Fibroblast of lung (primary cell): ENCODE measurements around the gene PML.

Experiments used
- CTCF ChIP-seq, 2 donors: IDR thresholded peaks in 1 of 2; conservative IDR thresholded peaks in 1 of 2; 1 replicate in 1 of 2; 2 replicates in 1 of 2; pipeline ENCODE4 v1.5.1; 2011 to 2012; ENCODE audit warnings: low read length in 2 of 2, control low read depth in 1 of 2, inconsistent platforms in 1 of 2, low read depth in 1 of 2, mild to moderate bottlenecking in 1 of 2
- EZH2 ChIP-seq: IDR thresholded peaks from 2 replicates; pipeline ENCODE4 v1.5.1; 2012; ENCODE audit warnings: low read length, control low read depth, mild to moderate bottlenecking; ENCODE audit errors: missing control alignments

DNA sequence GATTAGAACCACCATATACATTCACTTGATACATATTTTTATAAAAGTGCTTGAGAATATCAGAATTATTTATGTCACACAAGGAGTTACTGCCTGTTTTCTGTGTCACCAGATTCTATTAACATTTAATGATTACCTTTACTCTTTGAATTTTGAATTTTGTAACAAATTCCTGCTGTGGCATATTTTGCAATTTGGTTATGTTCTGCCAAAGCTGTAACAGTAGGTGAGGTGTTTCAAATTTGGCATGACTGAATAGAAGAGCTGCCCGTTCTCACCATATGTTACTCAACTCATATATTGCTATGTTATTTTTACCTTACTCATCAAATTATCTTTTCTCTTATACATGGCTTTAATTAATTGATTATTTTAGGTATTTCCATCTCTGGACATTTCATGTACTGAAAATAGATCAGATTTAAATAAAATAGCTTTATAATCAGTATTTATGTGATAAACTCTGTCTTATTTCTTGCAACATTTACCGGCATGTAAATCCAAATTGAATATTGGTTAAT, 18.9 kb downstream of the PML start:
- TF ChIP-seq CTCF (conservative IDR thresholded peaks at IDR 0.05 in 1 of 2, IDR thresholded peaks at IDR 0.05 in 1 of 2; ENCODE audit: low read depth in 1 of 2, low read length in 2 of 2) (no peak), EZH2 (no peak)
